Motor neuron (in vitro differentiated cells): ENCODE results near the gene FOXM1. TPM values are rescaled to one million over a fixed set of nuclear protein-coding genes. Genes with fewer than 3 reads are reported as not detected.
"Not testable (repeated sequence)": the region's sequence is repeated elsewhere in the genome, so short reads cannot be mapped to it uniquely, and the experiment has no call there.

ENCODE experiments used
- ATAC-seq, 8 experiments: fragments of 200-7000 bp; cut with Tn5 transposase; replicated peaks in 6 of 8; 2 replicates each; pipeline ENCODE4 v1.8.0; 2021; ENCODE audit warnings: mild to moderate bottlenecking in 8 of 8, moderate library complexity in 8 of 8
- H3K27ac ChIP-seq, 2 donors: fragments of 250-450 bp; sonication (Bioruptor Pico); 2 replicates each; pipeline ENCODE4 v1.9.0; 2021; ENCODE audit warnings: antibody characterized with exemption in 2 of 2, mild to moderate bottlenecking in 2 of 2, moderate library complexity in 1 of 2
- H3K4me1 ChIP-seq, 2 donors: fragments of 250-450 bp; sonication (Bioruptor Pico); replicated peaks in 1 of 2; 2 replicates each; pipeline ENCODE4 v1.6.1; 2021; ENCODE audit warnings: antibody characterized with exemption in 2 of 2, mild to moderate bottlenecking in 2 of 2, moderate library complexity in 1 of 2
- H3K4me3 ChIP-seq, 5 donors: fragments of 250-450 bp; sonication (Bioruptor Pico); 2 replicates each; pipeline ENCODE4 v1.9.0; 2021; ENCODE audit warnings: antibody characterized with exemption in 5 of 5, mild to moderate bottlenecking in 5 of 5, moderate library complexity in 4 of 5
- WGBS, 10 experiments: fragments of 450-650 bp; shearing (Covaris generic); methylation state at CpG; one replicate each; pipeline ENCODE4 v1.0.0; 2022; 5-methylcytosine and 5-hydroxymethylcytosine counted together
- in situ Hi-C, 9 experiments: fragments of 400-800 bp; cut with MboI; loops; one replicate each; pipeline ENCODE4 v1.15.0; 2021; ENCODE audit warnings: low sequenced_read_pairs in 9 of 9, low pct_unique_long_range_greater_than_20kb in 2 of 9; ENCODE audit not compliant: unreplicated experiment in 9 of 9
- total RNA-seq, 8 experiments: library from RNA; unstranded; fragments of 300-600 nt; gene quantifications; 2 replicates each; pipeline versions ENCODE4 v1.2.3 to v1.2.4, GENCODE V29; 2022

FOXM1 gene
- total RNA-seq, 8 experiments from 2014 or later = 0.76 to 37.9 (median 1.4) TPM

- 37 to 100% (median 80%) methylated on average over 1 to 5 of the region's 9 CpGs; no CpG with 5 or more reads in 1 of the 10 experiments for WGBS, 10 experiments
- peak in 2 of 8 experiments; percentile 91 to 94 for ATAC-seq
- in situ Hi-C loops = loop anchor here in 4 of 9 experiments (25.0 kb wide), 1 partner anchor 168 kb away; no protein-coding TSS in a partner anchor
Measured at GRCh38 chr12:2868986-2869632, 7.9 kb downstream of the FOXM1 start.

GRCh38 chr12:2864198-2864597, 12.8 kb downstream of the FOXM1 start:
- Histone ChIP-seq H3K27ac (no peak overlapping the region), H3K4me3 (no peak overlapping the region), H3K4me1 (no peaks in the 10 kb centered on the region)
- no peak for ATAC-seq
- 95 to 100% (median 96%) methylated on average over 4 to 7 of the region's 9 CpGs; no CpG with 5 or more reads in 4 of the 10 experiments for whole genome bisulfite sequencing, 10 experiments
- in situ Hi-C loops = loop anchor here in 4 of 9 experiments (25.0 kb wide), 1 partner anchor 173 kb away; no protein-coding TSS in a partner anchor

More at GRCh38 chr12:2868986-2869632, 7.9 kb downstream of the FOXM1 start:
- H3K4me3 ChIP-seq, H3K4me1 ChIP-seq, H3K27ac ChIP-seq: not testable (repeated sequence)

DNA sequence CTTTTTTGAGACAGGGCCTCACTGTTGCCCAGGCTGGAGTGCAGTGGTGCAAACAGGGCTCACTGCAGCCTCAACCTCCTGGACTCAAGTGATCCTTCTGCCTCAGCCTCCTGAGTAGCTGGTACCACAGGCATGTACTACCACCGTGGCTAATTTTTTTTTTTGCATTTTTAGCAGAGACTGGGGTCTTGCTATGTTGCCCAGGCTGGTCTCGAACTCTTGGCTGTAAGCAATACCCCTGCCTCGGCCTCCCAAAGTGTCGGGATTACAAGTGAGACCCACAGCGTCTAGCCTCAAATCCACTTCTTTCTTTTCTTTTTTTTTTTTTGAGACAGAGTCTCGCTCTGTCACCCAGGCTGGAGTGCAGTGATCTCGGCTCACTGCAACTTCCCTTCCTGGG, 13.6 kb downstream of the FOXM1 start:
- in situ Hi-C loops = loop anchor here in 4 of 9 experiments (25.0 kb wide), 1 partner anchor 174 kb away; no protein-coding TSS in a partner anchor
- H3K27ac ChIP-seq, H3K4me3 ChIP-seq, H3K4me1 ChIP-seq, ATAC-seq: not testable (repeated sequence)
- 80 to 100% (median 88%) methylated on average over 1 to 5 of the region's 7 CpGs; no CpG with 5 or more reads in 2 of the 10 experiments for WGBS, 10 experiments

- no peak for ATAC-seq
- H3K4me3 ChIP-seq = no peak overlapping the region
- no peaks in the 10 kb centered on the region for H3K4me1 ChIP-seq
- no peak overlapping the region for H3K27ac ChIP-seq
- 67 to 100% (median 96%) methylated on average over 1 to 6 of the region's 7 CpGs; no CpG with 5 or more reads in 3 of the 10 experiments for WGBS, 10 experiments
- in situ Hi-C loops = loop anchor here in 4 of 9 experiments (25.0 kb wide), 1 partner anchor 174 kb away; no protein-coding TSS in a partner anchor
Measured at GRCh38 chr12:2862876-2863275, 14.1 kb downstream of the FOXM1 start.

- no peak overlapping the region for H3K27ac ChIP-seq
- no peaks in the 10 kb centered on the region for H3K4me1 ChIP-seq
- H3K4me3 ChIP-seq = no peak overlapping the region
- in situ Hi-C loops = loop anchor here in 4 of 9 experiments (25.0 kb wide), 1 partner anchor 177 kb away; no protein-coding TSS in a partner anchor
- ATAC-seq = no peak
Measured at GRCh38 chr12:2860170-2860569, 16.8 kb downstream of the FOXM1 start.

DNA sequence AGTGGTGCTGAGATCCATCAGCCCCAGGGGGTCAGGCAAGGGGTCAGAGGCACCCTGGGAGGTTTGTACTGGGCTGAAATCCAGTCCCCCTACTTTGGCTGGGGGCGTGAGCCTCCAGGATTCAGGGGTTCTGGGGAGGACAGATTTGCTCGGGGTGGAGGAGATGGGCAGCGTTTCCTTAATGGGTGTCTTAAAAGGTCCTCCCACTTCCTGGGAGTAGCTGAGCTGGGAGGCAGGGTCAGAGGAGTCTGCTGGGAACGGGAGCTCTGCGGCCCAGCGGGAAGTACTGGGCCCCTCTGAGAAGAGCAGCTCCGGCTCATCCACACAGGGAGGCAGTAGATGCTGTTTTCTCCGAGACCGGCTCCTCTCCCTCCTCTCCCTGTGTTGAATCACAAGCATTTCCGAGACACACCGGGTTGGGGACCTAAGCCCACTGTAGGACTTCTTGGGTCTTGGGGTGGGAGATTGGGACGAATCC, 18.0 kb downstream of the FOXM1 start:
- Histone ChIP-seq H3K4me1 (no peaks in the 10 kb centered on the region), H3K4me3 (no peak overlapping the region), H3K27ac (no peak overlapping the region)
- in situ Hi-C loops = loop anchor here in 4 of 9 experiments (25.0 kb wide), 1 partner anchor 178 kb away; no protein-coding TSS in a partner anchor
- 60 to 90% (median 87%) methylated on average over 1 to 3 of the region's 12 CpGs; no CpG with 5 or more reads in 7 of the 10 experiments for WGBS, 10 experiments
- no peak for ATAC-seq

DNA sequence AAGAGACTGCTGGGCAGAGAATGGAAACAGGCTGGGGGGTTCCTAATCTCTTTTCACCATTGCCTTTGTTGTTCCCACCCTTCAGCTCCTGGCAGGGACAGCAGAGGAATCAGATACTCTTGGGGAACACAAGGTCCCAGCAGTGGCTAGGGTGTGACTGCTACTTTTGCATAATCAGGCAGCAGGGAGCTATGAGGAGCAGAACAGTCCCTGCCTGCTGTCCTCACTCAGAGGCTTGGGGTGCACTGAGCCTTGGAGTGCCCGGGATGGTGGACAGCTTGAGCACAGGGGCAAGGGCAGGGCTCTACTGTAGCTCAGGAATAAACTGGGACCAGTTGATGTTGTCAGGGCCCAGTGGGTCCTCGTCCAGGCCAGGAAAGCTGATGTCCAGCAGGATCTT, 18.6 kb downstream of the FOXM1 start:
- ATAC-seq = peak in 2 of 8 experiments; percentile 82 to 88
- H3K27ac ChIP-seq = no peak overlapping the region
- no peaks in the 10 kb centered on the region for H3K4me1 ChIP-seq
- in situ Hi-C loops = loop anchor here in 4 of 9 experiments (25.0 kb wide), 1 partner anchor 179 kb away; no protein-coding TSS in a partner anchor
- no peak overlapping the region for H3K4me3 ChIP-seq
- WGBS, 10 experiments = 17 to 100% (median 100%) methylated on average over 1 of the region's 2 CpGs; no CpG with 5 or more reads in 7 of the 10 experiments

DNA sequence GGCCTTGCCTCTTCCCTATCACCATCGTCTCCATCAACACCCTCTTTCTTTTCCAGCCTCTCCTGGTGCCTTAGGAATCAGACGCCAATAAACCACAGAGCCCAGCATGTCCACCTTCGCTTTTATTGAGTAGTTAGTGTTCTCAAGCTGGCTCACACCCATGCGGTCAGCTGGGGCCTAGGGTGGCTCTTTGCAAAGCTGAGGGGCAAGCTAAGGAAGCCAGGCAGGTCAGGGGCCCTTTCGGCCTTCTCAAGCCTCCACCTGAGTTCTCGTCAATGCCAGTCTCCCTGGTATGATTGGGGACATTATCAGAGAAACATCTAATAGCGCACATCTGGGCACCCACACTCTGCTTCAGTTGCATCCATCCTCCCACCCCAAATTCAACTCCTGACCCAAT, 19.4 kb downstream of the FOXM1 start:
- no peak overlapping the region for H3K27ac ChIP-seq
- 68 to 100% (median 92%) methylated on average over 1 to 7 of the region's 7 CpGs; no CpG with 5 or more reads in 5 of the 10 experiments for WGBS, 10 experiments
- no peak for ATAC-seq
- in situ Hi-C loops = loop anchor here in 4 of 9 experiments (25.0 kb wide), 1 partner anchor 180 kb away; no protein-coding TSS in a partner anchor
- H3K4me3 ChIP-seq = no peak overlapping the region
- H3K4me1 ChIP-seq = no peaks in the 10 kb centered on the region

DNA sequence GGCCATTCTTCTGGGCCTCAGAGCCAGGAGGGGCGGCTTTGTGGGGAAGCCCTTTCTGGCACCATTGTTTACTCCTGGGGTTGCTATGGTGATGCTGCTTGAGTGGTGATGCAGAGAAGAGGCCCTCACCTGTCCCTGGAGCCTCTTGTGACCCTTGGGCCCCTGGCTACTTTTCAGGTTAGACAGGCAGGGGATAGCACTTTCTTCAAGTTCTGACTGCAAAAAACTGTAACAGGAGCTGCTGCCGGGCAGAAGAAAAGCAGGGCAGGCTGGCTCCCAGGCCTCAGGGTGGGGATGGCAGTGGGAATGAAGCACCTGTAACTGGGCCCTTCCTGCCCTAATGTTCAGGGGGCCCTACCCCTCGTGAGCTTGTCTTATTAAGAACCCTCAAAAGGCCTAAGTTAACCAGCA, 19.9 kb downstream of the FOXM1 start, which contains the start of gene TEX52:
TSS of gene TEX52 (minus strand) at position 19 of the 411 bp plus-strand sequence. CDS start at position 6, 13 bp downstream.
- H3K4me1 ChIP-seq = no peaks in the 10 kb centered on the region
- ATAC-seq = peak in 1 of 8 experiments; percentile 57
- 49 to 100% (median 75%) methylated on average over 1 to 3 of the region's 3 CpGs; no CpG with 5 or more reads in 3 of the 10 experiments for WGBS, 10 experiments
- no peak within 1 kb of the TSS for H3K4me3 ChIP-seq
- in situ Hi-C loops = loop anchor here in 4 of 9 experiments (25.0 kb wide), 1 partner anchor 180 kb away; no protein-coding TSS in a partner anchor
- H3K27ac ChIP-seq = no peak within 1 kb of the TSS

DNA sequence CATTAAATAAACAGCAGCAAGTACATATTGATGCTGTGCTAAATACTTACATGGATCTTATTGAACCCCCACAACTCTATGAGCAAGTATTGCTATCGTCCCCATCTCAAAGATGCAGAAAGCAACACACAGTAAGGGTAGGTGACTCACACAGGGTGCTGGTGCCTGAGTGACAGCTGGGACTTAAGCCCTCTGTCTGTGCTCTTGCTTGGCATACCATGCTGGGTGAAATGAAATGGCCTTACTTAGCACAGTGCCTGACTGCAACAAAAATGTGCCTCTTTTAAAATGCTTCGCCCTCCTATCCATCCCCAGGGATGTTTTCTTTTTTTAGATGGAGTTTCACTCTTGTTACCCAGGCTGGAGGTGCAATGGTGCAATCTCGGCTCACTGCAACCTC, 20.9 kb downstream of the FOXM1 start:
- no peak overlapping the region for H3K4me3 ChIP-seq
- 33 to 100% (median 83%) methylated on average over 1 to 2 of the region's 3 CpGs; no CpG with 5 or more reads in 3 of the 10 experiments for WGBS, 10 experiments
- no peaks in the 10 kb centered on the region for H3K4me1 ChIP-seq
- H3K27ac ChIP-seq = no peak overlapping the region
- no peak for ATAC-seq
- in situ Hi-C loops = loop anchor here in 4 of 9 experiments (25.0 kb wide), 1 partner anchor 181 kb away; no protein-coding TSS in a partner anchor

DNA sequence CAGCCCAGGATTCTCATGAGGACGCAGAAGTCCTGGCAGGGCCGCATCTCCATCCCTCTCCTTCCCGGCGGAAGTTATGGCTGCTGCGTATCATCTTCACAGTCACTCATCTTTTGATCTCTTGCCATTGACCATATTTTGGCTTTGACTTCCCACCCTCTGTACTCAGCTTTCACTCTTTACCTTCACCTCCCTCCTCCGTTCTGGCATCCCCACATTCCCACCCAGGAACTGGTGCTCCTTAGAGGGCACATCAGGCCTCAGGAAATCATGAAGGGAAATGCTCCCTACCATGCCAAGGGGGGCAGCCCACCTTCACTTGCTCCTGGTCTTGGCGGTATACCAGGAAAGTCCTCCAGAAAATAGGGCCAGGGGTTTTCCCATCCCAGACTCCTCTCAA, 21.4 kb downstream of the FOXM1 start:
- Histone ChIP-seq H3K27ac (no peak overlapping the region), H3K4me3 (no peak overlapping the region), H3K4me1 (no peaks in the 10 kb centered on the region)
- 86 to 100% (median 100%) methylated on average over 1 of the region's 7 CpGs; no CpG with 5 or more reads in 6 of the 10 experiments for WGBS, 10 experiments
- ATAC-seq = no peak
- in situ Hi-C loops = loop anchor here in 4 of 9 experiments (25.0 kb wide), 1 partner anchor 182 kb away; no protein-coding TSS in a partner anchor

- in situ Hi-C loops = loop anchor here in 4 of 9 experiments (25.0 kb wide), 1 partner anchor 182 kb away; no protein-coding TSS in a partner anchor
- no peak for ATAC-seq
- Histone ChIP-seq H3K4me1 (peaks cover 0 to 2% of the 10 kb centered on the region in 2 donors), H3K27ac (no peak overlapping the region), H3K4me3 (no peak overlapping the region)
- WGBS, 10 experiments = 49 to 100% (median 90%) methylated on average over 1 to 5 of the region's 25 CpGs; no CpG with 5 or more reads in 5 of the 10 experiments
Measured at GRCh38 chr12:2854669-2855453, 22.1 kb downstream of the FOXM1 start.
